Transverse colon (tissue), 4 donors: ENCODE results near the gene CRYZL1. TPM values are rescaled to one million over a fixed set of nuclear protein-coding genes. Genes with fewer than 3 reads are reported as not detected.

Experiments used
- DNase-seq: peaks from one replicate; pipeline ENCODE4 v3.0.0-alpha.2; 2019
- H3K27ac ChIP-seq, 4 donors: fragments of 200-600 bp; sonication (generic); 2 replicates each; pipeline ENCODE4 v1.5.1; 2016 to 2018; ENCODE audit warnings: inconsistent platforms in 4 of 4
- H3K27me3 ChIP-seq: fragments of 200-600 bp; sonication (generic); 2 replicates; pipeline ENCODE4 v1.5.1; 2017; ENCODE audit warnings: inconsistent platforms
- H3K36me3 ChIP-seq, 4 donors: fragments of 200-600 bp; sonication (generic); 2 replicates each; pipeline ENCODE4 v1.5.1; 2017 to 2019; ENCODE audit warnings: inconsistent platforms in 4 of 4
- H3K4me1 ChIP-seq, 4 donors: fragments of 200-600 bp; sonication (generic); 2 replicates each; pipeline ENCODE4 v1.5.1; 2017 to 2020; ENCODE audit warnings: inconsistent platforms in 4 of 4
- H3K4me3 ChIP-seq, 4 donors: fragments of 200-600 bp; sonication (generic); 1 replicate in 1 of 4; 2 replicates in 3 of 4; pipeline versions ENCODE4 v1.5.1 to v1.6.1; 2017 to 2019; ENCODE audit warnings: inconsistent platforms in 4 of 4
- H3K9me3 ChIP-seq, 2 donors: fragments of 200-600 bp; sonication (generic); 2 replicates each; pipeline ENCODE4 v1.5.1; 2017 to 2019; ENCODE audit warnings: inconsistent platforms in 2 of 2
- EP300 ChIP-seq: sonication (generic); formaldehyde crosslinking; IDR thresholded peaks from one replicate; pipeline ENCODE4 v1.6.1; 2017; ENCODE audit warnings: antibody characterized with exemption, low read depth
- POLR2A ChIP-seq: fragments of 450-650 bp; IDR thresholded peaks from one replicate; pipeline ENCODE4 v1.6.1; 2016; ENCODE audit warnings: antibody characterized with exemption, mild to moderate bottlenecking, moderate library complexity
- POLR2AphosphoS5 ChIP-seq, 3 donors: sonication (generic); formaldehyde crosslinking; IDR thresholded peaks; one replicate each; pipeline ENCODE4 v1.6.1; 2016; ENCODE audit warnings: antibody characterized with exemption in 3 of 3
- WGBS, 2 donors: methylation state at CpG; one replicate each; pipeline ENCODE4 v1.1.5; 2018; ENCODE audit warnings: low coverage in 1 of 2; 5-methylcytosine and 5-hydroxymethylcytosine counted together
- in situ Hi-C, 4 donors: fragments of 200-750 bp; cut with MboI; loops; one replicate each; pipeline versions ENCODE4 v1.15.0 to v1.15.1; 2017; ENCODE audit warnings: low sequenced_read_pairs in 3 of 4, low pct_ligation_motif_present in 1 of 4, low pct_unique_long_range_greater_than_20kb in 1 of 4
- intact Hi-C: fragments of 100-400 bp; cut with DNase I; formaldehyde crosslinking; loops from one replicate; pipeline ENCODE4 v1.15.1; 2023; ENCODE audit warnings: low total_unique reads
- total RNA-seq, 4 donors: library from RNA; depleted of rRNA; stranded (reverse); fragments of >200 nt; gene quantifications; one replicate each; pipeline ENCODE4 v1.1.0, GENCODE V29; 2016
- TF ChIP-seq, protein P1 (sequence below), 5 experiments: fragments of 200-600 bp in 3 of 5; fragments of 450-650 bp in 2 of 5; sonication (generic) in 3 of 5; IDR thresholded peaks; 1 replicate in 2 of 5; 2 replicates in 3 of 5; pipeline ENCODE4 v1.5.1; 2016 to 2017; ENCODE audit warnings: antibody characterized with exemption in 5 of 5, inconsistent platforms in 3 of 5, mild to moderate bottlenecking in 2 of 5, moderate library complexity in 1 of 5

CRYZL1 gene
- total RNA-seq, 4 donors from 2014 or later = 27.7 to 58.9 (median 43.6) TPM

DNA sequence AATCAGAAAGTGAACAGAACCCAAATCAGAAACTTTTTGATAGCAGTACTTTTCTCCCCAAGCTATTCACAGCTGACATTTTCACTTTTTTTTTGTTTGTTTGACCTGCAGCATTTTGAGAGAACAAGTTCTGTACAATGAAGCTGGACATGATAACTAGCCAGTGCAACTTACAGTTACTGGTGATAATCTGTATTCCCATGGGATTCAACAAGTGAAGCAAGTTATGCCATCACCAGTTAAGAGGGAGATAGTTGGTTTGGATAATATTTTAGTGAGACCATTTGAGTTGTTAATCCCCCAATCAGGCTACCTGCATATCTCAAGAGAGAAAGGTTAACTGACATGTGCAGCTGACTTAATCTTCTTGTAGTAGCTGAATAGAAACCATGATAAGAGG lies 80.6 kb downstream of the CRYZL1 start:
- H3K27me3 ChIP-seq = no peaks in the 10 kb centered on the region
- no peak overlapping the region for H3K4me3 ChIP-seq
- intact Hi-C loops = no loop called here
- peaks cover 0 to 73% (median 34%) of the 10 kb centered on the region in 4 donors for H3K36me3 ChIP-seq
- in situ Hi-C loops = no loop called here
- peaks cover 2 to 17% (median 7%) of the 10 kb centered on the region in 4 donors for H3K4me1 ChIP-seq
- DNase-seq = no peak
- H3K27ac ChIP-seq = no peak overlapping the region
- no peak for TF ChIP-seq POLR2A
- no peak for TF ChIP-seq EP300
- no peak for TF ChIP-seq POLR2AphosphoS5 (IDR thresholded peaks at IDR 0.05)
- TF ChIP-seq, protein P1, sequence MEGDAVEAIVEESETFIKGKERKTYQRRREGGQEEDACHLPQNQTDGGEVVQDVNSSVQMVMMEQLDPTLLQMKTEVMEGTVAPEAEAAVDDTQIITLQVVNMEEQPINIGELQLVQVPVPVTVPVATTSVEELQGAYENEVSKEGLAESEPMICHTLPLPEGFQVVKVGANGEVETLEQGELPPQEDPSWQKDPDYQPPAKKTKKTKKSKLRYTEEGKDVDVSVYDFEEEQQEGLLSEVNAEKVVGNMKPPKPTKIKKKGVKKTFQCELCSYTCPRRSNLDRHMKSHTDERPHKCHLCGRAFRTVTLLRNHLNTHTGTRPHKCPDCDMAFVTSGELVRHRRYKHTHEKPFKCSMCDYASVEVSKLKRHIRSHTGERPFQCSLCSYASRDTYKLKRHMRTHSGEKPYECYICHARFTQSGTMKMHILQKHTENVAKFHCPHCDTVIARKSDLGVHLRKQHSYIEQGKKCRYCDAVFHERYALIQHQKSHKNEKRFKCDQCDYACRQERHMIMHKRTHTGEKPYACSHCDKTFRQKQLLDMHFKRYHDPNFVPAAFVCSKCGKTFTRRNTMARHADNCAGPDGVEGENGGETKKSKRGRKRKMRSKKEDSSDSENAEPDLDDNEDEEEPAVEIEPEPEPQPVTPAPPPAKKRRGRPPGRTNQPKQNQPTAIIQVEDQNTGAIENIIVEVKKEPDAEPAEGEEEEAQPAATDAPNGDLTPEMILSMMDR (IDR thresholded peaks at IDR 0.05) = no peak
- H3K9me3 ChIP-seq = no peaks in the 10 kb centered on the region

DNA sequence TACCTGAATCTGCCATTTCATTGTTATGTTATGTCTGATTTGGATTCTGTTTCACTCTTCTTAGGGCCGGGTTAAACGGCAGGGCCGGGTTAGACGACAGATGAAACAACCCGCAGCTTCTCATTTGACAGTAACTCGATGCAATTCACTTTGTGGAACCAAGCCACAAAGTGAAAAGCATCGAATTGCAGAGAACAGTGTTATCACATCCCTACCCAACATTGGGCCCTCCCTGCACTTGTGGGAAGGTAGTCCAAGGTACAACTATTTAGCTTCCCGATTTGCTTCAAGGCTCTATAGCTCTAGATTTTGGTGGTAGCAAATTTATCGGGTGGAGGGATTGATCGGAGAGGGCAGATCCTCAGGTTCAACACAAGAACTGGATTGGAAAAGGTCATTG lies 81.7 kb downstream of the CRYZL1 start:
- Histone ChIP-seq H3K9me3 (no peaks in the 10 kb centered on the region), H3K27me3 (no peaks in the 10 kb centered on the region), H3K27ac (no peak overlapping the region), H3K4me3 (no peak overlapping the region), H3K36me3 (peaks cover 0 to 73% (median 34%) of the 10 kb centered on the region in 4 donors), H3K4me1 (peaks cover 3 to 22% (median 7%) of the 10 kb centered on the region in 4 donors)
- in situ Hi-C loops (no loop called here), intact Hi-C loops (no loop called here)
- DNase-seq = no peak
- 90 to 95% methylated on average over 9 to 10 of the region's 10 CpGs for WGBS, 2 donors
- TF ChIP-seq EP300 = no peak

DNA sequence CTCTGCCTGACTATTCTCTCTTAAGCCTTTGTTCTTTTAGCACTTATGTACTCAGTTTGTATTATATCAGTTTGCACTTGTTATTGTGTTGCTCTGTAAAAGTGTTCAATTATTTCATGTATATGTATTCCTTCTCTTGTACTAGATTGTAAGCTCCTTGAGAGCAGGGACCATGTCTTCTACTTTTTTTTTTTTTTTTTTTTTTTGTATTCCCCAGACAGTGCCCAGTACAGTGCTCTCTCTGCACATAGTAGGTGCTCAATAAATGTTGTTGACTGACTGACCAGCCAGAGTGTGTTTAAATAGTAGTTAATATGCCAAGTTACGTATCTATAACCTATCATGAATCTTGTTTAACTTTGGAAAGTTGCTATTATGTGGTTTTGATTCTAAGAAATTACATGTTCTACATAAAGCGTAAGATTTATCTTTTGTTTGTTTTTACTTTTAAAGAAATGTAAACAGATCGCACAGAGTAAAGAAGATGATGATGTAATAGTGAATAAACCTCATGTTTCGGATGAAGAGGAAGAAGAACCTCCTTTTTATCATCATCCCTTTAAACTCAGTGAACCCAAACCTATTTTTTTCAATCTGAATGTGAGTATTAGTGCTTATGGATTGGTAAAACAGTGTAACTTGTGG lies 82.6 kb downstream of the CRYZL1 start:
- in situ Hi-C loops (no loop called here), intact Hi-C loops (no loop called here)
- Histone ChIP-seq H3K27me3 (no peaks in the 10 kb centered on the region), H3K4me3 (no peak overlapping the region), H3K9me3 (no peaks in the 10 kb centered on the region), H3K27ac (no peak overlapping the region), H3K36me3 (peaks cover 0 to 77% (median 36%) of the 10 kb centered on the region in 4 donors), H3K4me1 (peaks cover 3 to 22% (median 8%) of the 10 kb centered on the region in 4 donors)
- no peak for DNase-seq
- 65 to 68% methylated on average over 4 of the region's 4 CpGs for WGBS, 2 donors
- no peak for TF ChIP-seq EP300
- TF ChIP-seq, protein P1 (IDR thresholded peaks at IDR 0.05) = no peak
- TF ChIP-seq POLR2A = no peak
- TF ChIP-seq POLR2AphosphoS5 (IDR thresholded peaks at IDR 0.05) = no peak

DNA sequence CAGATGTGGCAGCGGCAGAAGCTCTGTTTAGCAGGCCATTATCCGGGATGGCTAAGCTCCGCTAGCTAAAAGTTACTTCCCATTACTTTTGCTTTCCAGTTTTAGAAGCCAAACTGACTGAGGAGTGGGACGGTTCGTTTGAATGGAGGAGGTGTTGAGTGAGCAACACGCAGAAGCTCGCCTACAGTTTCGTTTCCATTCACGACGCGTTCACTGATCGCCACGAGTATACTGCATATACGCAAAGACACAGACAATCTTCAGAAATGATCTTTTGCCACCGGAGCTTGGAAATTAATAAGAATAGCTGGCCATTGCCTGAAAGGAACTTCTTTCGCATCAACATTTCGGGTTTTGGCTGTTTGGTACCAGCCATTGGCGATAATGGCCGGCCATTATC lies 84.1 kb downstream of the CRYZL1 start:
- Histone ChIP-seq H3K27me3 (no peaks in the 10 kb centered on the region), H3K4me3 (no peak overlapping the region), H3K9me3 (no peaks in the 10 kb centered on the region), H3K36me3 (peaks cover 0 to 77% (median 38%) of the 10 kb centered on the region in 4 donors), H3K27ac (no peak overlapping the region), H3K4me1 (peaks cover 3 to 22% (median 8%) of the 10 kb centered on the region in 4 donors)
- intact Hi-C loops (no loop called here), in situ Hi-C loops (no loop called here)
- 97 to 98% methylated on average over 8 to 19 of the region's 19 CpGs for WGBS, 2 donors
- no peak for TF ChIP-seq POLR2A
- TF ChIP-seq, protein P1 (IDR thresholded peaks at IDR 0.05) = no peak
- TF ChIP-seq POLR2AphosphoS5 (IDR thresholded peaks at IDR 0.05) = no peak
- TF ChIP-seq EP300 = no peak
- no peak for DNase-seq

DNA sequence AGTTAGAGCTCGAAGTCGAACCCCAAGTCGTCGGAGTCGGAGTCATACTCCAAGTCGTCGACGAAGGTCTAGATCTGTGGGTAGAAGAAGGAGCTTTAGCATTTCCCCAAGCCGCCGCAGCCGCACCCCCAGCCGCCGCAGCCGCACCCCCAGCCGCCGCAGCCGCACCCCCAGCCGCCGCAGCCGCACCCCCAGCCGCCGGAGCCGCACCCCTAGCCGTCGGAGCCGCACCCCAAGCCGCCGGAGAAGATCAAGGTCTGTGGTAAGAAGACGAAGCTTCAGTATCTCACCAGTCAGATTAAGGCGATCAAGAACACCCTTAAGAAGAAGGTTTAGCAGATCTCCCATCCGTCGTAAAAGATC lies 86.6 kb downstream of the CRYZL1 start:
- WGBS, 2 donors = 93 to 96% methylated on average over 5 to 32 of the region's 32 CpGs
- Histone ChIP-seq H3K27ac (no peak overlapping the region), H3K4me3 (no peak overlapping the region), H3K27me3 (no peaks in the 10 kb centered on the region), H3K9me3 (no peaks in the 10 kb centered on the region), H3K36me3 (peaks cover 0 to 80% (median 39%) of the 10 kb centered on the region in 4 donors), H3K4me1 (peaks cover under 1 to 7% (median 4%) of the 10 kb centered on the region in 4 donors)
- in situ Hi-C loops (no loop called here), intact Hi-C loops (no loop called here)
- no peak for TF ChIP-seq POLR2A
- no peak for TF ChIP-seq EP300
- no peak for TF ChIP-seq POLR2AphosphoS5 (IDR thresholded peaks at IDR 0.05)
- TF ChIP-seq, protein P1 (IDR thresholded peaks at IDR 0.05) = no peak
- no peak for DNase-seq
